IPS-18a (cell line): ENCODE measurements around the gene KLHL26.

ENCODE experiments used
- H3K27ac ChIP-seq: one replicate; pipeline ENCODE4 v1.5.1; 2013; ENCODE audit warnings: low read length
- H3K27me3 ChIP-seq: one replicate; pipeline ENCODE4 v1.6.1; 2013; ENCODE audit warnings: mild to moderate bottlenecking, low read length; ENCODE audit not compliant: control insufficient read depth, insufficient read depth
- H3K36me3 ChIP-seq: one replicate; pipeline ENCODE4 v1.6.1; 2013; ENCODE audit warnings: low read depth, low read length; ENCODE audit not compliant: control insufficient read depth
- H3K4me1 ChIP-seq: one replicate; pipeline ENCODE4 v1.6.1; 2013; ENCODE audit warnings: low read depth, low read length; ENCODE audit not compliant: control insufficient read depth
- H3K4me3 ChIP-seq: one replicate; pipeline ENCODE4 v1.5.1; 2013; ENCODE audit warnings: low read length
- H3K9ac ChIP-seq: one replicate; pipeline ENCODE4 v1.6.1; 2013; ENCODE audit warnings: mild to moderate bottlenecking, low read length, moderate library complexity
- H3K9me3 ChIP-seq: one replicate; pipeline ENCODE4 v1.6.1; 2013; ENCODE audit warnings: low read depth, low read length; ENCODE audit not compliant: control insufficient read depth

Gene KLHL26

GRCh38 chr19:18719541-18719940 lies 82.7 kb downstream of the KLHL26 start:
- Histone ChIP-seq H3K4me1 (no peaks in the 10 kb centered on the region), H3K9ac (no peak overlapping the region), H3K4me3 (no peak overlapping the region), H3K9me3 (no peaks in the 10 kb centered on the region), H3K36me3 (no peaks in the 10 kb centered on the region), H3K27ac (no peak overlapping the region), H3K27me3 (no peaks in the 10 kb centered on the region)
